ENCODE data around the gene SND1.
"Not testable (repeated sequence)": the region's sequence is repeated elsewhere in the genome, so short reads cannot be mapped to it uniquely, and the experiment has no call there.

Gene SND1

GRCh38 chr7:127654404-127655394 is 2.7 kb downstream of the SND1 start:
- DNase-seq (ENCODE audit: insufficient read length): no peak
- no peak for FAIRE-seq
- TF ChIP-seq TAF1 (IDR thresholded peaks at IDR 0.05; ENCODE audit: borderline replicate concordance, low read depth, low read length): no peak
- TF ChIP-seq POLR2A (IDR thresholded peaks at IDR 0.05; ENCODE audit: low read depth, low read length): no peak
- no peak for TF ChIP-seq POLR2AphosphoS5 (IDR thresholded peaks at IDR 0.05; ENCODE audit: low read depth, low read length)

DNA sequence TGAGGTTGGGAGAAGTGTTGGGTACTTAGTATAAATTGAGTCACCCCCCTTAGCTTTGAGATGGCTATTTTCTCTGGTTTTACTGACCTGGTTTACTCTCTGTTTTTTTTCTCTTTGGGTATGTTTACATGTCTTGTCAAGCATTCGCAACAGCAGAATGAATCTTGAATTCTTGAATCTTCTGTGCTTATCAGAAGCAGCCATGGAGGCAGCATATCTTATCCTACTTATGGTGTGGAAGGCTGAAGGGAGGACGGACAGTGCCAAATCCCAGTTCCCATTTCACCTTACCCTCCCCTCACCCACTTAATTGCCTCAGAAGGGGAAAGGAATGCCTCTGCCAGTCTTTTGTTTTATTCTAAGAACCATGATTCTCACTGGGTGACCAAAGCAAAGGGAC is 3.7 kb downstream of the SND1 start:
- FAIRE-seq (no peak), DNase-seq (ENCODE audit: insufficient read length) (no peak)
- TF ChIP-seq TAF1 (IDR thresholded peaks at IDR 0.05; ENCODE audit: borderline replicate concordance, low read depth, low read length) (no peak), POLR2A (IDR thresholded peaks at IDR 0.05; ENCODE audit: low read depth, low read length) (no peak), POLR2AphosphoS5 (IDR thresholded peaks at IDR 0.05; ENCODE audit: low read depth, low read length) (no peak)

GRCh38 chr7:127657500-127657899 is 5.5 kb downstream of the SND1 start:
- TF ChIP-seq POLR2AphosphoS5 (IDR thresholded peaks at IDR 0.05; ENCODE audit: low read depth, low read length) (no peak), POLR2A (IDR thresholded peaks at IDR 0.05; ENCODE audit: low read depth, low read length) (no peak), TAF1 (IDR thresholded peaks at IDR 0.05; ENCODE audit: borderline replicate concordance, low read depth, low read length) (no peak)
- DNase-seq (ENCODE audit: insufficient read length): no peak
- no peak for FAIRE-seq

DNA sequence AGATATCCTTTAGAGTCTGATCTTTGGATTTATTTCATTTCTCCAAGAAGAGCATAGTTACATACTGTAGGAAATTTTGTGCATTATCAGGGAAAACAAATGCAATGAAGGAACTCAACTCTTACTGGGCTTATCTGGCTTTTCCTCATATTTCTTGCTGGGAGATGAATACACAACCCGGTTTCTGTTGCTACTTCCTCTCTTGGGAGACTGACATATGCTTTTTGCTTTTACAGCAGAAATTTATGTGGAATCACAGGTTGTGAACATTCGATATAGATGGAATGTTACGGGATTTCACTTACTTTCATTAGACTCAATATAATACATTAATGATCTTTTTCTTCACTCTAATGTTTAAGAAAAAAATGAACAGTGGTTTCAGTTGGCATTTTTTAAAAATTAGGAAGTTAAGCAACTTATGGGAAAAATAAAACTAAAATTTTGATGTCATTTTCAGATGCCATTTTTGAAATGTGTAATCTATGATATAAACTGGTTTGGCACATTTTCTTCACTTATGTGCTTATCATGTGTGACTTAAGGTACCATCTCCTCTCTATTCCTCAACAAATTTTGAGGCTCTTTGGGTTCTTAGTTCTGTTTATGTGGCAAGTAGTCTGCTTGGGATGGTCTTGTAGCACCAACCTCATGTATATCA is 7.1 kb downstream of the SND1 start:
- TF ChIP-seq POLR2A (IDR thresholded peaks at IDR 0.05; ENCODE audit: low read depth, low read length) (no peak), POLR2AphosphoS5 (IDR thresholded peaks at IDR 0.05; ENCODE audit: low read depth, low read length) (no peak), TAF1 (IDR thresholded peaks at IDR 0.05; ENCODE audit: borderline replicate concordance, low read depth, low read length) (no peak)
- peak; percentile 44 for FAIRE-seq
- no peak for DNase-seq (ENCODE audit: insufficient read length)

GRCh38 chr7:127665922-127666321 is 13.9 kb downstream of the SND1 start:
- no peak for DNase-seq (ENCODE audit: insufficient read length)
- FAIRE-seq: no peak
- TF ChIP-seq TAF1 (IDR thresholded peaks at IDR 0.05; ENCODE audit: borderline replicate concordance, low read depth, low read length) (no peak), POLR2A (IDR thresholded peaks at IDR 0.05; ENCODE audit: low read depth, low read length) (no peak), POLR2AphosphoS5 (IDR thresholded peaks at IDR 0.05; ENCODE audit: low read depth, low read length) (no peak)

DNA sequence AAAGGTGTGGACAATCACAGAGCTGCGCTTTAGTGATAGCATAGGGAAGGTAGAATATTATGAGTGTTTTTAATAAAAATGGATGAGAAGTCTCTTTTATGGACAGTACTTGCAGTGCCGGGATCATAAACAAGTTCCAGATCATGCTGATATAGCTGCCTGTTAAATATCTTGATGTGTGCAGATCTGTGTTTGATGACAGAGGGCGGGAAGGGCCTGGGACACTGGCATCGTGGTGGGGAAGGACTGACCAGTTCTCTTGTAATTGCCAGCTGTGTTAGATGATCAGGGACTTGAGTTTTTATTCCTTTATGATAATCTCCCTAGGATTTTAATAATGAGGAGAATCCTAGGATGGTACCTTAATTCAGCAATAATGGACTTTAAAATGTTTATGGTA is 14.6 kb downstream of the SND1 start:
- no peak for TF ChIP-seq TAF1 (IDR thresholded peaks at IDR 0.05; ENCODE audit: borderline replicate concordance, low read depth, low read length)
- no peak for TF ChIP-seq POLR2AphosphoS5 (IDR thresholded peaks at IDR 0.05; ENCODE audit: low read depth, low read length)
- no peak for TF ChIP-seq POLR2A (IDR thresholded peaks at IDR 0.05; ENCODE audit: low read depth, low read length)
- DNase-seq (ENCODE audit: insufficient read length): no peak
- no peak for FAIRE-seq

DNA sequence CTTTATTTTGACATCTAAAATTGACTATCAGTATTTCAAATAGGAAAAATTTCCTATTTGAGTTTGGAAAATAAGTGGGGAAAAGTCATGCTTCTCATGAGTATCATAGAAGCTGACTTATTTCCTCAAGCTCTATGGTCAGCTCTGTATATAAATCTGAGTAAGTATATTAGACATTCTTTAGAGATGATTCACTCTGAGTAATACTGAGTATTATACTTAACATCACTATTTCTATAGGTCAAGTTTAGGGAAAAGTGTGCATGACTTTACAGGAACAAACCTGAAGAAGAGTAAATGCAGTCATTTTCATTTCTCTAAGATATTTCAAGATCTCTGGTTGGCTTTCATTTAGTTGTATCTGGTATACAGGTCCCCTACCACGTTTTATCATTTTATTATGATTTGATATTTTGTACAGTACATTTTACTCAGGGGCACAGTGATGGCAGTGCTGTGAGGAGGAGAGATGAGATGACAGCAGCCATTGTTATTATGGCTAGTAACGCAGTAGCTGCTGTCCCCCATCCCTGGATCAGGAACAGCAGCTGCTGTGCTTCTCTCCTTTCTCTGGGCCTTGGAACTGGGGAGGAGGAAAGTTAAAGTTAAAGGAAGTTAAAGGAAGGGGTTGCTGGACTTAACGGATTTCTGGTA is 15.2 kb downstream of the SND1 start:
- TF ChIP-seq POLR2AphosphoS5 (IDR thresholded peaks at IDR 0.05; ENCODE audit: low read depth, low read length) (no peak), TAF1 (IDR thresholded peaks at IDR 0.05; ENCODE audit: borderline replicate concordance, low read depth, low read length) (no peak), POLR2A (IDR thresholded peaks at IDR 0.05; ENCODE audit: low read depth, low read length) (no peak)
- FAIRE-seq: no peak

DNA sequence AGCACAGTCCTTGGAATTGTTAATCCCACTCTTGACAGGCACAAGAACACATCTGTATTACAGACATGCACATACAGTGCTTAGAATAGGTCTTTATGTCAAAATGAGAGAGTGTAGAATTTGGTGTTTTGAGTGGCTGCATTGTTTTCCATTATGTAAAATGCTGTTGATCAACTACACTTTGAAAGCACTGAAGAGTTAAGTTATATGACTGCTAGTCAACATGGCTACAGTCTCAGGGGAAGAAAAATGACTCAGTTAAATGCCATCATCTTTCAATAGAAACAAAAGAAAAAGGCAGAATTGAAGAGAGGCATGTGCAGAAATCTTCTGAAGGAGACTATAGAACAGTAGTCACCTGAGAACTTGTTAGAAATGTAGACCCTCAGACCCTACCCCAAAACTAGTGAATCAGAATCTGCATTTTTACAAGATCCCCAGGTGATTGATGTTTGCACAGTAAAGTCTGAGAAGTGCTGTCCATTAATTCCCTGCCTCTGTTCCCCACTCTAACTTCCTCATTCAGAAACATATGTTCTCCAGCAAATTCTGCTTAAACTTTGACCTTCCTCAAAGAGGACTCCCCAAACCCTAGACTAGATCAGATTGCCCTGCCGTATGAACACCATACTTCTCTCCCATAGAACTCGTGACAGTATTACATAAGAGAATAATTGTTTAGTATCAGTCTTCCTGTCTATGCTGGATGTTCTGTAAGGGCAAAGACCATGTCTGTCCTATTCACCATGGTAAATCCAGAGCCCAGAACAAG is 16.0 kb downstream of the SND1 start:
- FAIRE-seq (no peak), DNase-seq (ENCODE audit: insufficient read length) (no peak)
- TF ChIP-seq POLR2AphosphoS5 (IDR thresholded peaks at IDR 0.05; ENCODE audit: low read depth, low read length) (no peak), POLR2A (IDR thresholded peaks at IDR 0.05; ENCODE audit: low read depth, low read length) (no peak), TAF1 (IDR thresholded peaks at IDR 0.05; ENCODE audit: borderline replicate concordance, low read depth, low read length) (no peak)

More for the DNA sequence above, 15.2 kb downstream of the SND1 start:
- DNase-seq (ENCODE audit: insufficient read length): no peak

GRCh38 chr7:127671341-127671740 is 19.3 kb downstream of the SND1 start:
- FAIRE-seq: no peak
- TF ChIP-seq TAF1 (IDR thresholded peaks at IDR 0.05; ENCODE audit: borderline replicate concordance, low read depth, low read length): no peak
- TF ChIP-seq POLR2A (IDR thresholded peaks at IDR 0.05; ENCODE audit: low read depth, low read length): no peak
- no peak for TF ChIP-seq POLR2AphosphoS5 (IDR thresholded peaks at IDR 0.05; ENCODE audit: low read depth, low read length)
- DNase-seq (ENCODE audit: insufficient read length): no peak

- no peak for FAIRE-seq
- no peak for DNase-seq (ENCODE audit: insufficient read length)
- TF ChIP-seq POLR2AphosphoS5 (IDR thresholded peaks at IDR 0.05; ENCODE audit: low read depth, low read length) (no peak), TAF1 (IDR thresholded peaks at IDR 0.05; ENCODE audit: borderline replicate concordance, low read depth, low read length) (no peak)
These were observed 21.9 kb downstream of the SND1 start for GRCh38 chr7:127673902-127674301.

DNA sequence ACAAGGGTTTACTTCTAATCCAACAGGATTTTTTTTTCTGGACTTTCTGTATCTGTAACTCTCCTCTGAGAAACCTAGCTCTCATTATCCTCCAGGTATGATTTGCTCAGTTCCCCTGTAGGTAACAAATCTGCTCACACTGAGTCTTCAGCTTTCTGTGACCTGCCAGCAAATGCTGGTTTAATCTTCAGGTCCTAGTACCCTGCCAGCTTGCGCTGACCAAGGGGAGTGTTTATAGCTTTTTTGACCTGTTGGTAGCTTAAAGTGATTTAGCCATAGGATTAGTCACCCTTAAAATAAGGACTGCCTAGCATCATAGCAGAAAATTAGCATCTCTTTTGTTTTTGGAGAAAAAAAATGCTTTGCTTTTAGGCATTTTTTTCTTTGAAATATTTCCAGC is 22.4 kb downstream of the SND1 start:
- FAIRE-seq (no peak), DNase-seq (ENCODE audit: insufficient read length) (no peak)
- TF ChIP-seq TAF1 (IDR thresholded peaks at IDR 0.05; ENCODE audit: borderline replicate concordance, low read depth, low read length): no peak

DNA sequence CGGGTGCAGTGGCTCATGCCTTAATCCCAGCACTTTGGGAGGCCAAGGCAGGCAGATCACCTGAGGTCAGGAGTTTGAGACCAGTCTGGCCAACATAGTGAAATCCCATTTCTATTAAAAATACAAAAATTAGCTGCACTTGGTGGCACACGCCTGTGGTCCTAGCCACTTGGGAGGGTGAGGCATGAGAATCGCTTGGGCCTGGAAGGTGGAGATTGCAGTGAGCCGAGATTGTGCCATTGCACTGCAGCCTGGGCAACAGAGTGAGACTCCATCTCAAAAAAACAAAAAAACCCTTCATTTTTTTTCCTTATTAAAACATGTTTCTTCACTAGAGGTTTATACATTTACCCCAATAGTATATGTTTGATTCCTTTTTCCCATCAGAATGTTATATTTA is 22.9 kb downstream of the SND1 start:
- DNase-seq (ENCODE audit: insufficient read length); FAIRE-seq: not testable (repeated sequence)

Data from GM12892 (cell line).